ENCODE measurements around the gene UNC13A. TPM values are rescaled to one million over a fixed set of nuclear protein-coding genes. Genes with fewer than 3 reads are reported as not detected.

Gene UNC13A
- total RNA-seq, 1 donor from 2014 or later: 1.2 TPM

GRCh38 chr19:17686592-17687024 lies 1.5 kb downstream of the UNC13A start:
- H3K4me1 ChIP-seq (ENCODE audit: insufficient read depth, low read length): peaks cover 8% of the 10 kb centered on the region
- FAIRE-seq (no peak), DNase-seq (ENCODE audit: low read depth) (no peak)
- H3K36me3 ChIP-seq (ENCODE audit: insufficient read depth, low read length): no peaks in the 10 kb centered on the region
- H4K20me1 ChIP-seq (ENCODE audit: insufficient read depth, low read length): no peaks in the 10 kb centered on the region
- no peaks in the 10 kb centered on the region for H3K9me3 ChIP-seq (ENCODE audit: insufficient read depth, low read depth, low read length)
- H3K4me3 Mint-ChIP-seq (ENCODE audit: unreplicated experiment): peak overlapping the region; percentile 40
- peaks cover 2% of the 10 kb centered on the region for H3K9me3 Mint-ChIP-seq (ENCODE audit: unreplicated experiment)
- H3K4me2 ChIP-seq (ENCODE audit: low read length): peak overlapping the region; percentile 90
- no peak overlapping the region for H3K27ac Mint-ChIP-seq (ENCODE audit: unreplicated experiment)
- H3K79me2 ChIP-seq (ENCODE audit: insufficient read depth, low read length): no peaks in the 10 kb centered on the region
- H3K9ac ChIP-seq (ENCODE audit: low read length): peak overlapping the region; percentile 73
- H3K27me3 Mint-ChIP-seq (ENCODE audit: low read depth, unreplicated experiment): peaks cover 31% of the 10 kb centered on the region
- no peaks in the 10 kb centered on the region for H3K36me3 Mint-ChIP-seq (ENCODE audit: low read depth, unreplicated experiment)
- H3K4me1 Mint-ChIP-seq (ENCODE audit: low read depth, unreplicated experiment): peaks cover 2% of the 10 kb centered on the region
- peak overlapping the region; percentile 38 for H3K27ac ChIP-seq (ENCODE audit: low read depth, low read length)
- H2AFZ ChIP-seq (ENCODE audit: low read depth, low read length): peak overlapping the region; percentile 56
- H3K27me3 ChIP-seq (ENCODE audit: insufficient read depth, low read length): peaks cover 3% of the 10 kb centered on the region
- H3K4me3 ChIP-seq (ENCODE audit: insufficient read depth, low read depth, low read length): peak overlapping the region; percentile 67
- TF ChIP-seq EZH2 (IDR thresholded peaks at IDR 0.05; ENCODE audit: insufficient read depth, low read length) (peak; percentile 2), CTCF (IDR thresholded peaks at IDR 0.05; ENCODE audit: insufficient read depth, low read depth, low read length) (no peak)

- Histone ChIP-seq H3K9ac (ENCODE audit: low read length) (peak overlapping the region; percentile 73), H4K20me1 (ENCODE audit: insufficient read depth, low read length) (no peaks in the 10 kb centered on the region), H3K27ac (ENCODE audit: low read depth, low read length) (peak overlapping the region; percentile 38), H2AFZ (ENCODE audit: low read depth, low read length) (peak overlapping the region; percentile 41), H3K27me3 (ENCODE audit: insufficient read depth, low read length) (peaks cover 3% of the 10 kb centered on the region), H3K36me3 (ENCODE audit: insufficient read depth, low read length) (no peaks in the 10 kb centered on the region), H3K9me3 (ENCODE audit: insufficient read depth, low read depth, low read length) (no peaks in the 10 kb centered on the region), H3K4me3 (ENCODE audit: insufficient read depth, low read depth, low read length) (peak overlapping the region; percentile 56), H3K79me2 (ENCODE audit: insufficient read depth, low read length) (no peaks in the 10 kb centered on the region), H3K4me1 (ENCODE audit: insufficient read depth, low read length) (peaks cover 8% of the 10 kb centered on the region), H3K4me2 (ENCODE audit: low read length) (peak overlapping the region; percentile 90)
- FAIRE-seq (no peak), DNase-seq (ENCODE audit: low read depth) (no peak)
- Mint-ChIP-seq H3K36me3 (ENCODE audit: low read depth, unreplicated experiment) (no peaks in the 10 kb centered on the region), H3K27ac (ENCODE audit: unreplicated experiment) (no peak overlapping the region), H3K4me3 (ENCODE audit: unreplicated experiment) (peak overlapping the region; percentile 40), H3K9me3 (ENCODE audit: unreplicated experiment) (peaks cover 2% of the 10 kb centered on the region), H3K27me3 (ENCODE audit: low read depth, unreplicated experiment) (peaks cover 31% of the 10 kb centered on the region), H3K4me1 (ENCODE audit: low read depth, unreplicated experiment) (peaks cover 2% of the 10 kb centered on the region)
- no peak for TF ChIP-seq EZH2 (IDR thresholded peaks at IDR 0.05; ENCODE audit: insufficient read depth, low read length)
- no peak for TF ChIP-seq CTCF (IDR thresholded peaks at IDR 0.05; ENCODE audit: insufficient read depth, low read depth, low read length)
Measured at GRCh38 chr19:17686023-17686521, 2.1 kb downstream of the UNC13A start.

GRCh38 chr19:17685451-17686022 lies 2.6 kb downstream of the UNC13A start:
- no peak overlapping the region for H2AFZ ChIP-seq (ENCODE audit: low read depth, low read length)
- H3K27me3 ChIP-seq (ENCODE audit: insufficient read depth, low read length): peaks cover 3% of the 10 kb centered on the region
- H3K9me3 Mint-ChIP-seq (ENCODE audit: unreplicated experiment): peaks cover 2% of the 10 kb centered on the region
- no peaks in the 10 kb centered on the region for H3K79me2 ChIP-seq (ENCODE audit: insufficient read depth, low read length)
- no peak overlapping the region for H3K4me3 Mint-ChIP-seq (ENCODE audit: unreplicated experiment)
- H3K4me3 ChIP-seq (ENCODE audit: insufficient read depth, low read depth, low read length): no peak overlapping the region
- H3K4me2 ChIP-seq (ENCODE audit: low read length): peak overlapping the region; percentile 90
- peaks cover 8% of the 10 kb centered on the region for H3K4me1 ChIP-seq (ENCODE audit: insufficient read depth, low read length)
- no peak overlapping the region for H3K27ac ChIP-seq (ENCODE audit: low read depth, low read length)
- no peaks in the 10 kb centered on the region for H3K36me3 Mint-ChIP-seq (ENCODE audit: low read depth, unreplicated experiment)
- H3K27ac Mint-ChIP-seq (ENCODE audit: unreplicated experiment): no peak overlapping the region
- TF ChIP-seq EZH2 (IDR thresholded peaks at IDR 0.05; ENCODE audit: insufficient read depth, low read length) (no peak), CTCF (IDR thresholded peaks at IDR 0.05; ENCODE audit: insufficient read depth, low read depth, low read length) (no peak)
- no peak for FAIRE-seq
- H3K4me1 Mint-ChIP-seq (ENCODE audit: low read depth, unreplicated experiment): peaks cover 2% of the 10 kb centered on the region
- H3K27me3 Mint-ChIP-seq (ENCODE audit: low read depth, unreplicated experiment): peaks cover 31% of the 10 kb centered on the region
- no peaks in the 10 kb centered on the region for H4K20me1 ChIP-seq (ENCODE audit: insufficient read depth, low read length)
- no peaks in the 10 kb centered on the region for H3K9me3 ChIP-seq (ENCODE audit: insufficient read depth, low read depth, low read length)
- no peak for DNase-seq (ENCODE audit: low read depth)
- H3K9ac ChIP-seq (ENCODE audit: low read length): no peak overlapping the region
- H3K36me3 ChIP-seq (ENCODE audit: insufficient read depth, low read length): no peaks in the 10 kb centered on the region
